ENCODE results near the gene PRR14. TPM values are rescaled to one million over a fixed set of nuclear protein-coding genes. Genes with fewer than 3 reads are reported as not detected.

PRR14 gene
- total and polyA plus RNA-seq, 4 donors = 7.5 to 13.5 (median 8.9) TPM

GRCh38 chr16:30652718-30653117 is 2.0 kb downstream of the PRR14 start (continued):
- TF ChIP-seq, protein P1, sequence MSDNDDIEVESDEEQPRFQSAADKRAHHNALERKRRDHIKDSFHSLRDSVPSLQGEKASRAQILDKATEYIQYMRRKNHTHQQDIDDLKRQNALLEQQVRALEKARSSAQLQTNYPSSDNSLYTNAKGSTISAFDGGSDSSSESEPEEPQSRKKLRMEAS (IDR thresholded peaks at IDR 0.05) = no peak
- TF ChIP-seq GABPA (IDR thresholded peaks at IDR 0.05 in 1 of 2, conservative IDR thresholded peaks at IDR 0.05 in 1 of 2) (no peak), ZBTB33 (IDR thresholded peaks at IDR 0.05) (no peak), SP1 (IDR thresholded peaks at IDR 0.05) (no peak), NR2F2 (IDR thresholded peaks at IDR 0.05) (no peak), HNF4G (IDR thresholded peaks at IDR 0.05) (no peak), EGR1 (IDR thresholded peaks at IDR 0.05; ENCODE audit: low read depth in 2 of 2) (no peak)

DNA sequence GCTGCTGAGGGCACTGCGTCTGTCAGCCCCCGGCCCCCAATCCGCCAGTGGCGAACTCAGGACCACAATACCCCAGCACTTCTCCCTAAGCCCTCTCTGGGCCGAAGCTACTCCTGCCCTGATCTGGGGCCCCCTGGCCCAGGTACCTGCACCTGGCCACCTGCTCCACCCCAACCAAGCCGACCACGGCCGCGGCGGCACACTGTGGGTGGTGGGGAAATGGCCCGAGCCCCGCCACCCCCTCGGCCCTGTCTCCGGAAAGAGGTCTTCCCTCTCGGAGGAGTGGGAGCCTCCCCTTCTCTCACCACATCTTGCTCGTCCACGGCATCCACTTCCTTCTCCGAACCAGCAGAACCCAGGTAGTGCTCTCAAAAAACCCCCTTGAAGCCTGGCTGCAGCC is 4.1 kb downstream of the PRR14 start:
- Histone ChIP-seq H3K36me3 (ENCODE audit: control insufficient read depth in 4 of 4, insufficient read depth in 3 of 4, low read depth in 1 of 4, low read length in 3 of 4) (peaks cover 6 to 27% (median 18%) of the 10 kb centered on the region in 4 donors), H3K4me1 (ENCODE audit: control insufficient read depth in 4 of 4, insufficient read depth in 4 of 4, low read length in 3 of 4) (peaks cover 3 to 31% (median 21%) of the 10 kb centered on the region in 4 donors), H3K9me3 (ENCODE audit: control insufficient read depth in 4 of 4, low read length in 3 of 4) (no peaks in the 10 kb centered on the region), H3K9ac (ENCODE audit: low read depth in 1 of 2, low read length in 2 of 2) (no peak overlapping the region), H3K4me3 (ENCODE audit: low read depth in 1 of 3, low read length in 3 of 3) (no peak overlapping the region), H3K27ac (ENCODE audit: low read depth in 1 of 2, low read length in 2 of 2) (no peak overlapping the region), H3K27me3 (ENCODE audit: control insufficient read depth in 4 of 4, insufficient read depth in 4 of 4, low read length in 3 of 4) (no peaks in the 10 kb centered on the region)
- WGBS = 96% methylated on average over 18 of the region's 18 CpGs
- TF ChIP-seq GABPA (IDR thresholded peaks at IDR 0.05 in 1 of 2, conservative IDR thresholded peaks at IDR 0.05 in 1 of 2) (no peak), ATF3 (IDR thresholded peaks at IDR 0.05) (no peak), REST (IDR thresholded peaks at IDR 0.05) (no peak), ZBTB33 (IDR thresholded peaks at IDR 0.05) (no peak), RAD21 (IDR thresholded peaks at IDR 0.05) (no peak)
- no peak for DNase-seq (ENCODE audit: low spot score)

DNA sequence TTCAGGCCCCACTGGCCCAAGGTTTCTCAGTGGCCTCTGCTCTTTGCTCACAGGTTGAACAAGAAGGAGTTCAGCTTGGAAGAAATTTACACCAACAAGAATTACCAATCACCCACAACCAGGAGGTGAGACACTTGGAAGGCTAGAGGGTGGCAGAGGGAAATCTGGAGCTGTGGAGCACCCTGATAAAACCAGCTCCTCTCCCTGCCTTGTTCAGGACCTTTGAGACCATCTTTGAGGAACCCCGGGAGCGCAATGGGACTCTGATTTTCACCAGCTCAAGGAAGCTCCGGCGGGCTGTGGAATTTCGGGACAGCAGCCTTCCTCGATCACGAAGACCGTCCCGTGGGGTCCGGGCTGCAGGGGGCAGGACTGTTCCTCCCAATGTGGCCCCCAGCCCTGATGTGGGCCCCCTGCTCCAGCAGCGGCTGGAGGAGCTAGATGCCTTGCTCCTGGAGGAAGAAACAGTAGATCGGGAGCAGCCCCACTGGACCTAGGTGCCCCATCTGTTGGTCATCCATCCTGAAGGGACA is 5.1 kb downstream of the PRR14 start:
- H3K4me3 ChIP-seq (ENCODE audit: low read depth in 1 of 3, low read length in 3 of 3) = no peak overlapping the region
- 98% methylated on average over 12 of the region's 12 CpGs for WGBS
- H3K27ac ChIP-seq (ENCODE audit: low read depth in 1 of 2, low read length in 2 of 2) = no peak overlapping the region
- no peaks in the 10 kb centered on the region for H3K9me3 ChIP-seq (ENCODE audit: control insufficient read depth in 4 of 4, low read length in 3 of 4)
- peaks cover 3 to 38% (median 30%) of the 10 kb centered on the region in 4 donors for H3K4me1 ChIP-seq (ENCODE audit: control insufficient read depth in 4 of 4, insufficient read depth in 4 of 4, low read length in 3 of 4)
- peaks cover 6 to 27% (median 18%) of the 10 kb centered on the region in 4 donors for H3K36me3 ChIP-seq (ENCODE audit: control insufficient read depth in 4 of 4, insufficient read depth in 3 of 4, low read depth in 1 of 4, low read length in 3 of 4)
- H3K9ac ChIP-seq (ENCODE audit: low read depth in 1 of 2, low read length in 2 of 2) = no peak overlapping the region
- no peak for DNase-seq (ENCODE audit: low spot score)
- no peaks in the 10 kb centered on the region for H3K27me3 ChIP-seq (ENCODE audit: control insufficient read depth in 4 of 4, insufficient read depth in 4 of 4, low read length in 3 of 4)
- TF ChIP-seq TAF1 (conservative IDR thresholded peaks at IDR 0.05) (no peak), FOXA1 (IDR thresholded peaks at IDR 0.05) (no peak), JUND (IDR thresholded peaks at IDR 0.05) (no peak), FOXA2 (IDR thresholded peaks at IDR 0.05) (no peak), RXRA (IDR thresholded peaks at IDR 0.05) (no peak), RAD21 (IDR thresholded peaks at IDR 0.05) (no peak), HNF4A (conservative IDR thresholded peaks at IDR 0.05) (no peak), ATF3 (IDR thresholded peaks at IDR 0.05) (no peak), GABPA (IDR thresholded peaks at IDR 0.05 in 1 of 2, conservative IDR thresholded peaks at IDR 0.05 in 1 of 2) (no peak), SP1 (IDR thresholded peaks at IDR 0.05) (no peak), YY1 (IDR thresholded peaks at IDR 0.05) (no peak), ZBTB33 (IDR thresholded peaks at IDR 0.05) (no peak)
- TF ChIP-seq, protein P1 (IDR thresholded peaks at IDR 0.05) = no peak
